HUES6 (cell line): ENCODE data around the gene TAF1B.
"Not testable (repeated sequence)": the region's sequence is repeated elsewhere in the genome, so short reads cannot be mapped to it uniquely, and the experiment has no call there.

Experiments
- H3K27ac ChIP-seq: 2 replicates; pipeline ENCODE4 v1.7.0; 2013; ENCODE audit warnings: low read depth, mild to moderate bottlenecking, low read length, inconsistent platforms
- H3K27me3 ChIP-seq: 2 replicates; pipeline ENCODE4 v1.6.1; 2013; ENCODE audit warnings: low read length; ENCODE audit not compliant: control insufficient read depth, insufficient read depth
- H3K36me3 ChIP-seq: 2 replicates; pipeline ENCODE4 v1.6.1; 2013; ENCODE audit warnings: low read length; ENCODE audit not compliant: control insufficient read depth, insufficient read depth
- H3K4me1 ChIP-seq: 2 replicates; pipeline ENCODE4 v1.6.1; 2013; ENCODE audit warnings: low read length; ENCODE audit not compliant: control insufficient read depth, insufficient read depth
- H3K4me3 ChIP-seq: 2 replicates; pipeline ENCODE4 v1.5.1; 2013; ENCODE audit warnings: low read depth, low read length
- H3K9ac ChIP-seq: one replicate; pipeline ENCODE4 v1.6.1; 2013; ENCODE audit warnings: mild to moderate bottlenecking, low read length
- H3K9me3 ChIP-seq: 2 replicates; pipeline ENCODE4 v1.6.1; 2013; ENCODE audit warnings: low read depth, low read length; ENCODE audit not compliant: control insufficient read depth, insufficient read depth

Gene TAF1B

DNA sequence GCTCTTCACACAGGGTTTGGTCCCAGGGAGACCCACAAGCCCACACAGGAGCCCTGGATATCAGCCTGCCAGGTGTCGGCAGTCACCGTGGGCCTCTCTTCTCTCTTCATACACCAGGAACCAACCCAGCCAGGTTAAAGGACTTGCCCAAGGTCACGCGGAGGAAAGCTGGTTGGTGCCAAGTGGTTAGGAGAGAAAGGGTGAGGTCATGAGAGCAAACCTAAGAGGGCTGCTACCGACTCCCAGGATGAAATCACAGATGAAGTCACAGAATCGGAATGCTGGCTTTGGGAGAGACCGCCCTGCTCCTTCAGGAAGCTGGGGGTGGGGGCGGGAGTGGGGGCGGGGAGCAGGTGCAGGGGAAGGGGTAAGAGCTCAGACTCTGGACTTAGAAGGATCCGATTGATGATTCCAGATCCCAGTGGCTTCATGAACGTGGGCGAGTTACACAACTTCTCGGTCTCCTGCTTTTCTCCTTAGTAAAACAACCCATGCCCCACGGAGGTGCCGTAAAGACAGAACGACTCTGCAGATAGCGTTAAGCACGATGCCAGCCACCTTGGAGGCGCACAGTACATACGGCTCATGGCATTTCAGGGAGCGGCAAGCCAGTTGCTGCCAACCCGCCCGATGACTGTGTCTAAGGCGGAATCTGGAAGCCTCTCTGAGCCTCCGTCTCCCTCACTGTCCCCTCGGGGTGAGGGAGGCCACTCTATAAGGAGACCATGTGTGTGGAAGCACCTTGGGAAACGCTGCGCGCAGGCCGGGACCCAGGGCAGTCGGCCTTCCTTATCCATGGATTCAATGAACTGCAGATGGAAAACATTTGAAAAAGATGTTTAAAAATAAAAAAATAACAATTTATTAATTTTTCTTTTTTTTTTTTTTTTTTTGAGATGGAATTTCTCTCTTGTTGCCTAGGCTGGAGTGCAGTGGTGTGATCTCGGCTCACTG lies 23.0 kb upstream of the TAF1B start:
- Histone ChIP-seq H3K27ac (0 out of 2 replicates have a peak overlapping the region, but pooled peaks have one; percentile 19), H3K36me3 (no peaks in the 10 kb centered on the region), H3K27me3 (no peaks in the 10 kb centered on the region), H3K9me3 (no peaks in the 10 kb centered on the region), H3K4me1 (peaks cover 11% of the 10 kb centered on the region), H3K9ac (peak overlapping the region; percentile 26), H3K4me3 (no peak overlapping the region)

DNA sequence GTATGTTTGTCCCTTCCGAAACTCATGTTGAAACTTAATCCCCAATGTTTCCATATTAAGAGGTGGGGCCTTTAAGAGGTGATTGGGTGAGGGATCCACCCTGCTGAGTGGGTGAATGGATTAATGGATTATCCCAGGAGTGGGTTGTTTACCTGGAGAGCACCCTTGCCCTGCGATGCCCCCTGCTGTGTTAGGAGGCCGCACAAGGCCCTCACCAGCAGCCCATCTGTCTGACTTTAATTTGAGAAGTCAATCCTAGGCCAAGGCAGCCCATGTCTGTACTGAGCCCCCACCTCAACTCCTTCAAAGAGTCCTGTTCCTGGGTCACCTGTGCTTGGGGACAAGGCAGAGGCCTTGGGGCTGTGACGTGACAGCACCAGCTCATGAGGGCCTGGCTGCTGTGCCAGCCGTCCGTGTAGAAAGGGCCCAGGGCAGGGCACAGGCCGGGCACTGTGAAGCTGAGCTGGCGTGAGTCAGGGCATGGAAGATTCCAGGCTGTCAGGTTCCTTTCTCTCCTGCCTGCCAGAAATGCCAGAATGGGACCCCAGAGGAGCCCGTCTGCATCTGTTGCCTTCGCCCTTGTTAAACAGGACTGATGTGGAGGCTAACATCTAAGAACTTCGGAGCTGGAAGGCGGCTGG lies 21.3 kb upstream of the TAF1B start:
- Histone ChIP-seq H3K36me3 (no peaks in the 10 kb centered on the region), H3K9ac (no peak overlapping the region), H3K9me3 (no peaks in the 10 kb centered on the region), H3K27ac (no peak overlapping the region), H3K27me3 (no peaks in the 10 kb centered on the region), H3K4me3 (no peak overlapping the region), H3K4me1 (peaks cover 11% of the 10 kb centered on the region)

DNA sequence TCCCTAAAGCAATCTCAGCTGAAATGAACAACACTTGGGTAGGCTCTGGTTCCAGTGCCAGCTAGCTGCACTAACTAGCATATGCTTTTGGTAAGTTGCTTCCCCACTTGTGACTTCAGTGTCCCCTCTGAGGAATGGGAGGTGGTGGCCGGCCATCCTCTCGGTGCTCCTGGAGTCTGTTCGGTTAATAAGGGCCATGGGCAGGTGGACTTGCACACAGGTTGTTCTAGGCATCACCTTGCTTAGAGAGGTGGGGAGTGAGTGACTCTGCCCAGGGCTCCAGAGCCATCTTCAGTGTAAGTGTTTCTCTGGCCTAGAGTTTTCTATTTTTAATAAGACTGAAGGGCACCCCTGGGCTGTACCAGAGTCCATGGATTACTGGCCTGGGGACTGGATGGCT lies 18.8 kb upstream of the TAF1B start:
- Histone ChIP-seq H3K9ac (no peak overlapping the region), H3K9me3 (no peaks in the 10 kb centered on the region), H3K4me3 (no peak overlapping the region), H3K4me1 (peaks cover 10% of the 10 kb centered on the region), H3K27ac (no peak overlapping the region), H3K36me3 (no peaks in the 10 kb centered on the region), H3K27me3 (no peaks in the 10 kb centered on the region)

DNA sequence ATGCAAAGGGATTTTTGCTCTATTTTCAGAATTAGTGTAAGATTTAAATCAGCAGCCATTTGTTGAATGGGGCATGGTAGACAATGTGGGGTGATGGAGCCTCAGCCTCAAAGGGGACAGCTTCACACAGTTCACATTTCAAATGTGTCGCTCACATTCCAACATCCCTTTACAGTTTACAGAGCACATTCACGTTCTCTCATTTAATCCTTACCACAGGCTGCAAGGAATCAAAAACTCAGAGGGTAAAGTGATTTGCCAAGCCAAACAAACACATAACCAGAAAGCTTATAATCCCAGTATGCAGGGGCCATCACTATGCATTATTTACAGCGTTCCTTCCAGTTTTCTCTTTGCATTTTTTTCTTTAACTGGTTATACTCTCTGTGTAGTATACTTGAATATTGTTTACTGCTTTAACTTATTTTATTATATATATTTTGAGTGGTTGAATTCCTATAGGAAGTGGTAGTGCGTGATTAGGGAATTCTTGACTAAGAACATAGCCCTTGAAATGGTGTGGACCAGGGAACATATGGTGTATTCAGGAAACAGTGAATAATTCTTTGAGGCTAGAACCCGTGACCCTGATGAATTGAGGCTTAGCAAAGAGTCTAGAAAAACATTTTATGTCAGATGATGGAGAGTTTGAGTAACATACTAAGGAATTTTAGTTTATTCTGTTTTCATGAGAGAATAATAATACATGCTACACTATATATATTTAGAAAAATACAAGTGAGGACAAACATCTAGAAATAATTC lies 18.1 kb upstream of the TAF1B start:
- Histone ChIP-seq H3K4me3 (no peak overlapping the region), H3K9ac (no peak overlapping the region), H3K36me3 (no peaks in the 10 kb centered on the region), H3K27ac (no peak overlapping the region), H3K4me1 (peaks cover 4% of the 10 kb centered on the region), H3K9me3 (no peaks in the 10 kb centered on the region), H3K27me3 (no peaks in the 10 kb centered on the region)

DNA sequence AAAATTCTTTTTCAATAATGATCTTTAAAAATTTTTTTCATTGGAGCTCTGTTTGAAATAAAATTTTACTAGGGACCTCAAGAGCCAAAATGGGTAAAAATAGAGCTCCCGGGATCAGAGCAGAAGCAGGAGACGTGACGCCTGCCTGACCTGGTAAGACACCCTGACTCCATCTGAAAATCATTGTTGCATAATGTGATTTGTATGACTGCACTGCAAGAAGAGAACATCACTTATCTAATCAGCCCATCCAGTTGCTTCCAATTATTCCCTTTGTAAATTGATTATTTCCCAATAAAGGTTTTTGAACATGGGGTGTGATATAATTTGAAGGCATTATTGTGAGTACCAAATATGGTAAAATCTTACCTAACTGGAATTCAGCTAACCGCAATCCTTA lies 17.1 kb upstream of the TAF1B start:
- Histone ChIP-seq H3K4me1 (peaks cover 4% of the 10 kb centered on the region; the same call in 1 of the 2 replicates), H3K36me3 (no peaks in the 10 kb centered on the region), H3K9ac (no peak overlapping the region), H3K27me3 (no peaks in the 10 kb centered on the region), H3K4me3 (no peak overlapping the region), H3K27ac (no peak overlapping the region), H3K9me3 (no peaks in the 10 kb centered on the region)

DNA sequence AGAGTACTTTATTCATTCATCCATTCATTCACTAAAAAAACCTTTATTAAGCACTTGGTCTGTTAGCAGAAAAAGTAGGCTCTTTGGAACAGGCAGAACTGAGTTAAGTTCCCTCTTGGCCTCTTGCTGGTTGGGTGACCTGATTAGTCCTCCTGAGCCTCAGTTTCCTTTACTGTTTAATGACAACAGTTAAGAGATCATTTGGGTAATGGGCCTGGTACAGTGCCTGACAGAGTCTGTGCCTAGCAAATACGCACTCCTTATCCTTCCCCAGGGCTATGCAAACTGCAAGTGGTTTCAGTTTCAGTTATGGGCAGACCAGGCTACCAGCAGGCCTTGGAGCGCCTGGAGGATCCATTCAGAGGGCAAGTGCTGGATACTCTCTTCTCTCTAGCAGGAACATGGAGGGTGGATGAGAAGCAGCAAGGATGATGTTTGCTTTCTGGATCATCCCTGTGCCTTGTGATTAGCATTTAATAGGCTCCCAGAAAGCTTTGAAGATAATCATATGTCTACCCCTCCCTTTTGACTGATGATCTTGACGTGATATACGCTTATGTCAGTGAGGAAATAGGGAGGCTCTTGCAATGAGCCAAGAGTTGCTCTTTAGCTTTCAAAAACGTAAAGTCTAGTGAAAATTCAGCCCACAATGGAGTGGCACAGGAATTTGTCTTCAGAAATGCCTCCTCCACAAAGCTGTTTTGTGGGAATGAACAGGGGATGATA lies 12.4 kb upstream of the TAF1B start:
- Histone ChIP-seq H3K4me3 (no peak overlapping the region), H3K9ac (no peak overlapping the region), H3K27ac (no peak overlapping the region), H3K9me3 (no peaks in the 10 kb centered on the region), H3K36me3 (no peaks in the 10 kb centered on the region), H3K27me3 (no peaks in the 10 kb centered on the region), H3K4me1 (peaks cover 11% of the 10 kb centered on the region)

DNA sequence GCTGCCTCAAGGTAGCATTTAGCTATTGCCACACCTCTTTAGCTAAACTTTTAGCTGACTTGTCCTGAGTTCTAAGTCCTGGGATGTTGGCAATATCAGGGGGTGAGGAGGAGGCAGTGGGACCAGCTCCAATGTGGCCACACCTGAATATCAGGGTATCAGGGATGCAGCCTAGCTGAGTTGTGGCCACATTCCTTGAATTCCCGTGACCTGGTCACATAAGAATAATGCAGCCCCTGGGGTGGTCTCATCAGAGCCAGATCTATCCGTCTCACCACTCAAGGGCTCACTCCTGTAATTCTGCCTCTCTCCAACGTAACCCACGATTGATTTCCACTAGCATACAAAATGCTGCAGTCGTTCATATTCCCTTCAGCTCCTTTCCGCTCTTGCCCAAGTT lies 11.6 kb upstream of the TAF1B start:
- Histone ChIP-seq H3K36me3 (no peaks in the 10 kb centered on the region), H3K4me3 (no peak overlapping the region), H3K9me3 (no peaks in the 10 kb centered on the region), H3K9ac (no peak overlapping the region), H3K4me1 (peaks cover 11% of the 10 kb centered on the region), H3K27me3 (no peaks in the 10 kb centered on the region), H3K27ac (no peak overlapping the region)

DNA sequence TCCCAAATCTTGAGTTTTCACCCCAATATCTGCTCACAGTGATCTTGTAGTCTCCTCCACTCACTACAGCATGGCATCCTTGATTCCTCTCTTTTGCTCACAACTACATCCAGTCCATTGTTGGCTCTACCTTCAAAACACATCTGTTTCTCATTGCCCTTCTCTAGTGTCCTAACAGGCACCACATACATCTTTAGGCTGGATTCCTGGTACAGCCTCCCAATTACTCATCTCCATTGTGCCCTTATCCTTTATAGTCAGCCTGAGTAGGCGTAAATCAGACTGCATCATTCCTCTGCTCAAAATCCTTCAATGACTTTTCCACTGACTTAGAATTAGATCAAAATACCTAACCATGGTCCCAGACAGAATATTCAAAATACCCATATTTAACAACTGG lies 10.7 kb upstream of the TAF1B start:
- Histone ChIP-seq H3K9me3 (no peaks in the 10 kb centered on the region), H3K36me3 (no peaks in the 10 kb centered on the region), H3K27ac (no peak overlapping the region), H3K4me1 (peaks cover 11% of the 10 kb centered on the region), H3K27me3 (no peaks in the 10 kb centered on the region), H3K4me3 (no peak overlapping the region), H3K9ac (no peak overlapping the region)

DNA sequence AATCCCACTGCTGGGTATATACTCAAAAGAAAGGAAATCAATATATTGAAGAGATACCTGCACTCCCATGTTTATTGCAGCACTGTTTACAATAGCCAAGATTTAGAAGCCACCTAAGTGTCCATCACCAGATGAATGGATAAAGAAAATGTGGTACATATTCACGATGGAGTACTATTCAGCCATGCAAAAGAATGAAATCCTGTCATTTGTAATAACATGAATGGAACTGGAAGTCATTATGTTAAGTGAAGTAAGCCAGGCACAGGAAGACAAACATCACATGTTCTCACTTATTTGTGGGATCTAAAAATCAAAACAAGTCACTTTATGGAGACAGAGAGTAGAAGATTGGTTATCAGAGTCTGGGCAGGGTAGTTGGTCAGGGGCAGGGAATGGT lies 8.2 kb upstream of the TAF1B start:
- H3K9me3 ChIP-seq, H3K9ac ChIP-seq, H3K27ac ChIP-seq: not testable (repeated sequence)

DNA sequence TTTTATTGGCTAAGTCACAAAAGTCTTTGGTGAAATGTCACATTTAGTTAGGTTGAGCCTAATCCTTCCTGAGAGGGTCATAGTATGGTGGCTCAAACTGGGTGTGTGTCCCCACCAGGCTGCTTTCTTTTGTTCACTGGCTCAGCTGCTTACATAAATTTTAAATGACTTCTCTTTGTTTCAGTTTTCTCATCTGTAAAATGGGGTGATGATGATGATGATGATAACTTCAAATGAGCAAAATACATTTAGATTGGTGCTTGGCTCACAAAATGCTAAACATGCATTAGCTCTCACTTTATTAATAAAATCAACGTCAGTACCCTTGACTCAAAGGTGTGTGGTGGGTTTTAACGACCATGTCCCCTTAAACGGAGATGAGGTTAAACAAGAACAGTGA lies 7.2 kb upstream of the TAF1B start:
- H3K4me3 ChIP-seq, result no peak overlapping the region
- H3K9me3 ChIP-seq, result no peaks in the 10 kb centered on the region
- H3K36me3 ChIP-seq, result no peaks in the 10 kb centered on the region
- no peaks in the 10 kb centered on the region for H3K27me3 ChIP-seq
- H3K9ac ChIP-seq, result no peak overlapping the region
- peaks cover 7% of the 10 kb centered on the region; the same call in 1 of the 2 replicates for H3K4me1 ChIP-seq
- no peak overlapping the region for H3K27ac ChIP-seq

More for the DNA sequence above, 8.2 kb upstream of the TAF1B start:
- H3K27me3 ChIP-seq, H3K4me3 ChIP-seq, H3K36me3 ChIP-seq: not testable (repeated sequence)
- H3K4me1 ChIP-seq, result peaks cover 11% of the 10 kb centered on the region
